K562 (cell line): ENCODE measurements around the gene GNG3. TPM values are rescaled to one million over a fixed set of nuclear protein-coding genes. Genes with fewer than 3 reads are reported as not detected.
"Not testable (repeated sequence)": the region's sequence is repeated elsewhere in the genome, so short reads cannot be mapped to it uniquely, and the experiment has no call there.

Experiments
- ATAC-seq: fragments of 200-7000 bp; cut with Tn5 transposase; 3 replicates; pipeline ENCODE4 v1.9.1; 2020; ENCODE audit warnings: moderate library complexity
- BruUV-seq: library from RNA; stranded (reverse); fragments of 400-500 nt; replicated peaks from 2 replicates; lab custom pipeline; 2021; lab: Mats Ljungman, UMichigan
- CTCF ChIA-PET: fragments of 300-600 bp; formaldehyde crosslinking; extraction: SDS; loops from one replicate; lab custom pipeline; 2021; ENCODE audit warnings: low intra/inter-chr PET ratio; lab: Yijun Ruan, JAX
- POLR2A ChIA-PET: fragments of 300-600, 350-650 bp; sonication (Branson Sonifier 250); formaldehyde crosslinking; extraction: SDS; loops from one replicate; lab custom pipeline; 2021; ENCODE audit warnings: antibody characterized with exemption, inconsistent platforms; lab: Yijun Ruan, JAX
- DNase-seq, 4 experiments: peaks; one replicate each; pipeline versions ENCODE4 v3.0.0 to v3.0.0-alpha.2; 2011 to 2018; ENCODE audit warnings: low spot score in 3 of 4, mixed read lengths in 3 of 4; ENCODE audit errors: extremely low read depth in 1 of 4
- FAIRE-seq: peaks from 2 replicates; lab custom pipeline; 2011; peaks lifted over from hg19 to GRCh38; lab: Jason Lieb, UNC
- H2AFZ ChIP-seq: 2 replicates; pipeline ENCODE4 v1.6.0; 2011; ENCODE audit warnings: low read depth, low read length, control low read depth, inconsistent platforms
- H3K27ac ChIP-seq: fragments of 200-600 bp; 3 replicates; pipeline ENCODE4 v1.8.0; 2011; ENCODE audit warnings: low read depth, mild to moderate bottlenecking, control low read depth, inconsistent platforms, low read length, moderate library complexity, mixed read lengths; ENCODE audit errors: extremely low read depth
- H3K27me3 ChIP-seq, 2 experiments: fragments of 300-600 bp in 1 of 2; 2 replicates in 1 of 2; 3 replicates in 1 of 2; pipeline versions ENCODE4 v1.6.0 to v1.8.0; 2011; ENCODE audit warnings: inconsistent platforms in 2 of 2, low read length in 2 of 2, mild to moderate bottlenecking in 1 of 2, mixed read lengths in 1 of 2, moderate library complexity in 1 of 2; ENCODE audit not compliant: control insufficient read depth in 2 of 2, insufficient read depth in 2 of 2
- H3K36me3 ChIP-seq: fragments of 300-600 bp; 3 replicates; pipeline ENCODE4 v1.8.0; 2011; ENCODE audit warnings: mild to moderate bottlenecking, low read length, inconsistent platforms; ENCODE audit not compliant: control insufficient read depth, insufficient read depth
- H3K4me1 ChIP-seq, 2 experiments: fragments of 200-600 bp in 1 of 2; replicated peaks in 1 of 2; 2 replicates in 1 of 2; 3 replicates in 1 of 2; pipeline versions ENCODE4 v1.5.1 to v1.8.0; 2011; ENCODE audit warnings: inconsistent platforms in 2 of 2, low read length in 2 of 2, mild to moderate bottlenecking in 1 of 2, mixed read lengths in 1 of 2, moderate library complexity in 1 of 2; ENCODE audit not compliant: control insufficient read depth in 2 of 2, insufficient read depth in 2 of 2
- H3K4me2 ChIP-seq: 2 replicates; pipeline ENCODE4 v1.6.1; 2011; ENCODE audit warnings: low read length, control low read depth, inconsistent platforms, mixed read lengths; ENCODE audit not compliant: insufficient read depth
- H3K4me3 ChIP-seq: fragments of 200-600 bp; sonication (generic), shearing (Covaris generic); 2 replicates; pipeline ENCODE4 v1.5.1; 2016; ENCODE audit warnings: control low read depth, inconsistent platforms
- H3K79me2 ChIP-seq: fragments of 200-600 bp; 3 replicates; pipeline ENCODE4 v1.8.0; 2011; ENCODE audit warnings: low read length, inconsistent platforms; ENCODE audit not compliant: control insufficient read depth, insufficient read depth
- H3K9ac ChIP-seq, 2 experiments: 2 replicates each; pipeline versions ENCODE4 v1.6.0 to v1.6.1; 2011; ENCODE audit warnings: low read depth in 2 of 2, low read length in 2 of 2, control low read depth in 1 of 2, inconsistent platforms in 1 of 2, mild to moderate bottlenecking in 1 of 2, mixed read lengths in 1 of 2; ENCODE audit not compliant: insufficient read depth in 1 of 2
- H3K9me1 ChIP-seq: one replicate; pipeline ENCODE4 v1.6.0; 2011; ENCODE audit warnings: inconsistent platforms, mild to moderate bottlenecking, low read length, moderate library complexity; ENCODE audit not compliant: control insufficient read depth, insufficient read depth
- H3K9me3 ChIP-seq: replicated peaks from 2 replicates; pipeline ENCODE4 v1.5.1; 2011; ENCODE audit warnings: low read depth, low read length, inconsistent platforms; ENCODE audit not compliant: control insufficient read depth, insufficient read depth
- H4K20me1 ChIP-seq: replicated peaks from 2 replicates; pipeline ENCODE4 v1.6.1; 2011; ENCODE audit warnings: low read length, inconsistent platforms, mixed read lengths; ENCODE audit not compliant: control insufficient read depth, insufficient read depth
- ARNT ChIP-seq, 2 experiments: fragments of 450-650 bp; IDR thresholded peaks; 2 replicates each; pipeline ENCODE4 v1.6.1; 2016; ENCODE audit warnings: mild to moderate bottlenecking in 1 of 2
- ELF1 ChIP-seq: fragments of 200-800 bp; sonication (Bioruptor generic); IDR thresholded peaks from 2 replicates; pipeline ENCODE4 v1.6.1; 2016; ENCODE audit warnings: missing genetic modification characterization, missing compliant biosample characterization
- FOXA3 ChIP-seq, 2 experiments: fragments of 450-650 bp in 1 of 2; sonication (generic) in 1 of 2; formaldehyde crosslinking; IDR thresholded peaks in 1 of 2; conservative IDR thresholded peaks in 1 of 2; 2 replicates each; pipeline versions ENCODE4 v1.4.0 to v1.8.0; 2020 to 2022; ENCODE audit warnings: mild to moderate bottlenecking in 2 of 2, missing genetic modification reagents in 1 of 2
- FOXP1 ChIP-seq: sonication (generic); formaldehyde crosslinking; IDR thresholded peaks from 2 replicates; pipeline ENCODE4 v1.8.0; 2022; ENCODE audit warnings: mild to moderate bottlenecking, missing genetic modification reagents
- HDAC8 ChIP-seq: fragments of 450-650 bp; IDR thresholded peaks from 2 replicates; pipeline ENCODE4 v1.6.1; 2016; ENCODE audit warnings: mild to moderate bottlenecking, missing genetic modification characterization, moderate library complexity, missing compliant biosample characterization
- KLF1 ChIP-seq: fragments of 450-650 bp; IDR thresholded peaks from 2 replicates; pipeline ENCODE4 v1.6.1; 2016; ENCODE audit warnings: missing genetic modification characterization, missing compliant biosample characterization
- LEF1 ChIP-seq: fragments of 450-650 bp; IDR thresholded peaks from 2 replicates; pipeline ENCODE4 v1.6.1; 2016; ENCODE audit warnings: mild to moderate bottlenecking
- TEAD1 ChIP-seq, 2 experiments: fragments of 450-650 bp in 1 of 2; sonication (generic) in 1 of 2; formaldehyde crosslinking; IDR thresholded peaks; 2 replicates each; pipeline versions ENCODE4 v1.4.0 to v1.8.0; 2020 to 2022; ENCODE audit warnings: mild to moderate bottlenecking in 2 of 2, missing genetic modification reagents in 1 of 2
- ZBTB17 ChIP-seq: fragments of 450-650 bp; formaldehyde crosslinking; IDR thresholded peaks from 2 replicates; pipeline ENCODE4 v1.4.0; 2020; ENCODE audit warnings: mild to moderate bottlenecking
- WGBS: fragments of 100-300 bp; shearing (Covaris generic); methylation state at CpG from one replicate; pipeline ENCODE4 v1.1.6; 2016; ENCODE audit warnings: low coverage, mixed read lengths; ENCODE audit not compliant: insufficient coverage; ENCODE audit errors: missing lambda C conversion rate; 5-methylcytosine and 5-hydroxymethylcytosine counted together
- in situ Hi-C: fragments of 300-500 bp; cut with MboI; formaldehyde crosslinking; loops from 4 replicates; pipeline ENCODE4 v1.15.0; 2018; ENCODE audit warnings: inconsistent platforms, mixed read lengths
- intact Hi-C: fragments of 100-400 bp; cut with micrococcal nuclease; formaldehyde crosslinking; loops from 2 replicates; pipeline ENCODE4 v1.14.2; 2022
- polyA plus RNA-seq, 8 experiments: library from polyadenylated mRNA; depleted of rRNA in 4 of 8; stranded (reverse) in 5 of 8; unstranded in 3 of 8; fragments of >200 nt; fragmentation: Nextera tagmentation in 2 of 8; fragmentation: Illumina TruSeq in 1 of 8; extraction: Ambion mirVana in 2 of 8; extraction: Trizol in 1 of 8; gene quantifications; 2 replicates each; pipeline versions ENCODE4 v1.2.1 to v1.2.3, GENCODE V29; 2011 to 2014; ENCODE audit warnings: inconsistent platforms in 1 of 8, missing spikeins in 1 of 8
- total RNA-seq, 7 experiments: library from RNA; depleted of rRNA in 6 of 7; stranded (reverse); fragments of >200 nt in 6 of 7; fragmentation: Illumina TruSeq in 2 of 7; extraction: Trizol in 2 of 7; gene quantifications; 2 replicates each; pipeline versions ENCODE4 v1.2.1 to v1.2.3, GENCODE V29; 2011 to 2021; ENCODE audit warnings: low replicate concordance in 1 of 7
- TF ChIP-seq, protein P1 (sequence below): sonication (generic); formaldehyde crosslinking; IDR thresholded peaks from 2 replicates; pipeline ENCODE4 v1.9.0; 2022; ENCODE audit warnings: mild to moderate bottlenecking, missing genetic modification reagents
- TF ChIP-seq, protein P2 (sequence below): fragments of 450-650 bp; IDR thresholded peaks from 2 replicates; pipeline ENCODE4 v1.7.0; 2016; ENCODE audit warnings: borderline replicate concordance

The GNG3 gene
- total and polyA plus RNA-seq, 9 of the 15 experiments (the other 6 are each of a cell fraction or from before 2014, with no cell fraction given): 0.07 TPM; not detected in 8

- TF ChIP-seq LEF1 (no peak), KLF1 (tag) (no peak)
- TF ChIP-seq, all 486 proteins: peak for 0
Observed at GRCh38 chr11:62702246-62702645, 5.2 kb upstream of the GNG3 start (continued).

DNA sequence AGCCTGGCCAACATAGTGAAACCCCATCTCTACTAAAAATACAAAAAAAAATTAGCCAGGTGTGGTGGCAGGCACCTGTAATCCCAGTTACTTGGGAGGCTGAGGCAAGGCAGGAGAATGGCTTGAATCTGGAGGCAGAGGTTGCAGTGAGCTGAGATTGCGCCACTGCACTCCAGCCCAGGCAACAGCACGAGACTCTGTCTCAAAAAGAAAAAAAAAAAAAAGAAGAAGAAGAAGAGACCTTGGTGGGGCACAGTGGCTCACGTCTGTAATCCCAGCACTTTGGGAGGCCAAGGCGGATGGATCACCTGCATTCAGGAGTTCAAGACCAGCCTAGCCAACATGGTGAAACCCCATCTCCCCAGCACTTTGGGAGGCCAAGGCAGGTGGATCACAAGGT lies 3.6 kb upstream of the GNG3 start:
- H2AFZ ChIP-seq, H3K9ac ChIP-seq, in situ Hi-C loops, H3K27me3 ChIP-seq, ATAC-seq, BruUV-seq, H3K9me1 ChIP-seq, H3K4me3 ChIP-seq, DNase-seq, CTCF ChIA-PET, H3K27ac ChIP-seq, FAIRE-seq, intact Hi-C loops, H4K20me1 ChIP-seq, H3K9me3 ChIP-seq, H3K4me2 ChIP-seq: not testable (repeated sequence)
- Histone ChIP-seq H3K36me3 (peaks cover 55% of the 10 kb centered on the region), H3K4me1 (peaks cover 29 to 35% of the 10 kb centered on the region in 2 experiments), H3K79me2 (peaks cover 14% of the 10 kb centered on the region)
- POLR2A ChIA-PET: interaction anchor here (0.6 to 1.2 kb wide), 3 partner anchors 15 to 50 kb away, joined by 3 to 4 read pairs (median 3); partner anchors contain the start of genes C11orf98, CSKMT and LRRN4CL
- WGBS: 96% methylated on average over 3 of the region's 4 CpGs

GRCh38 chr11:62705413-62705812 lies 2.1 kb upstream of the GNG3 start:
- peaks cover 63% of the 10 kb centered on the region for H3K36me3 ChIP-seq
- peak overlapping the region; percentile 72 for H3K4me3 ChIP-seq
- H3K27ac ChIP-seq: peak overlapping the region; percentile 82
- peaks cover 14% of the 10 kb centered on the region for H3K79me2 ChIP-seq
- ATAC-seq: no peak
- H3K27me3 ChIP-seq: no peaks in the 10 kb centered on the region
- H2AFZ ChIP-seq: peak overlapping the region; percentile 87; the same call in 1 of the 2 replicates
- no TSS peak for BruUV-seq
- ChIA-PET POLR2A (interaction anchor here (0.7 to 4.1 kb wide), 15 partner anchors 9 to 150 kb away, joined by 3 to 31 read pairs (median 5); partner anchors contain the start of genes C11orf98, CSKMT, GANAB and HNRNPUL2), CTCF (no interaction called here)
- no peak for FAIRE-seq
- in situ Hi-C loops (no loop called here), intact Hi-C loops (loop anchor here (5.0 kb wide), 1 partner anchor 308 kb away; no protein-coding TSS in a partner anchor)
- H3K9me1 ChIP-seq: peaks cover 2% of the 10 kb centered on the region
- H3K9ac ChIP-seq: peak overlapping the region; percentile 76 to 93
- H4K20me1 ChIP-seq: peaks cover 3% of the 10 kb centered on the region; the same call in 1 of the 2 replicates
- DNase-seq: peak in 2 of 4 experiments; percentile 53 to 55
- H3K4me1 ChIP-seq: peaks cover 29 to 42% of the 10 kb centered on the region in 2 experiments
- H3K9me3 ChIP-seq: no peaks in the 10 kb centered on the region
- 54% methylated on average over 7 of the region's 7 CpGs for WGBS
- H3K4me2 ChIP-seq: peak overlapping the region; percentile 97
- TF ChIP-seq FOXA3 (CRISPR knock-in tag; conservative IDR thresholded peaks at IDR 0.05 in 1 of 2, IDR thresholded peaks at IDR 0.05 in 1 of 2) (0 out of 4 replicates have a peak, but pooled peaks of 1 of the 2 experiments have one; percentile 49), TEAD1 (CRISPR knock-in tag; IDR thresholded peaks at IDR 0.05) (peak in 1 of 2 experiments; percentile 67; a peak in 1 of 4 replicates), ARNT (IDR thresholded peaks at IDR 0.05) (no peak), FOXP1 (CRISPR knock-in tag) (0 out of 2 replicates have a peak, but pooled peaks have one; percentile 7), ELF1 (no peak), HDAC8 (tag) (no peak), ZBTB17 (CRISPR knock-in tag) (no peak)
- TF ChIP-seq, protein P1, sequence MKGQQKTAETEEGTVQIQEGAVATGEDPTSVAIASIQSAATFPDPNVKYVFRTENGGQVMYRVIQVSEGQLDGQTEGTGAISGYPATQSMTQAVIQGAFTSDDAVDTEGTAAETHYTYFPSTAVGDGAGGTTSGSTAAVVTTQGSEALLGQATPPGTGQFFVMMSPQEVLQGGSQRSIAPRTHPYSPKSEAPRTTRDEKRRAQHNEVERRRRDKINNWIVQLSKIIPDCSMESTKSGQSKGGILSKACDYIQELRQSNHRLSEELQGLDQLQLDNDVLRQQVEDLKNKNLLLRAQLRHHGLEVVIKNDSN (CRISPR knock-in tag): 0 out of 2 replicates have a peak, but pooled peaks have one; percentile 15
- TF ChIP-seq, protein P2, sequence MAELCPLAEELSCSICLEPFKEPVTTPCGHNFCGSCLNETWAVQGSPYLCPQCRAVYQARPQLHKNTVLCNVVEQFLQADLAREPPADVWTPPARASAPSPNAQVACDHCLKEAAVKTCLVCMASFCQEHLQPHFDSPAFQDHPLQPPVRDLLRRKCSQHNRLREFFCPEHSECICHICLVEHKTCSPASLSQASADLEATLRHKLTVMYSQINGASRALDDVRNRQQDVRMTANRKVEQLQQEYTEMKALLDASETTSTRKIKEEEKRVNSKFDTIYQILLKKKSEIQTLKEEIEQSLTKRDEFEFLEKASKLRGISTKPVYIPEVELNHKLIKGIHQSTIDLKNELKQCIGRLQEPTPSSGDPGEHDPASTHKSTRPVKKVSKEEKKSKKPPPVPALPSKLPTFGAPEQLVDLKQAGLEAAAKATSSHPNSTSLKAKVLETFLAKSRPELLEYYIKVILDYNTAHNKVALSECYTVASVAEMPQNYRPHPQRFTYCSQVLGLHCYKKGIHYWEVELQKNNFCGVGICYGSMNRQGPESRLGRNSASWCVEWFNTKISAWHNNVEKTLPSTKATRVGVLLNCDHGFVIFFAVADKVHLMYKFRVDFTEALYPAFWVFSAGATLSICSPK: no peak
